ENCODE measurements around the gene UAP1L1. TPM values are rescaled to one million over a fixed set of nuclear protein-coding genes. Genes with fewer than 3 reads are reported as not detected.

Gene UAP1L1
- total RNA-seq, 1 donor from 2014 or later: 0.41 TPM

DNA sequence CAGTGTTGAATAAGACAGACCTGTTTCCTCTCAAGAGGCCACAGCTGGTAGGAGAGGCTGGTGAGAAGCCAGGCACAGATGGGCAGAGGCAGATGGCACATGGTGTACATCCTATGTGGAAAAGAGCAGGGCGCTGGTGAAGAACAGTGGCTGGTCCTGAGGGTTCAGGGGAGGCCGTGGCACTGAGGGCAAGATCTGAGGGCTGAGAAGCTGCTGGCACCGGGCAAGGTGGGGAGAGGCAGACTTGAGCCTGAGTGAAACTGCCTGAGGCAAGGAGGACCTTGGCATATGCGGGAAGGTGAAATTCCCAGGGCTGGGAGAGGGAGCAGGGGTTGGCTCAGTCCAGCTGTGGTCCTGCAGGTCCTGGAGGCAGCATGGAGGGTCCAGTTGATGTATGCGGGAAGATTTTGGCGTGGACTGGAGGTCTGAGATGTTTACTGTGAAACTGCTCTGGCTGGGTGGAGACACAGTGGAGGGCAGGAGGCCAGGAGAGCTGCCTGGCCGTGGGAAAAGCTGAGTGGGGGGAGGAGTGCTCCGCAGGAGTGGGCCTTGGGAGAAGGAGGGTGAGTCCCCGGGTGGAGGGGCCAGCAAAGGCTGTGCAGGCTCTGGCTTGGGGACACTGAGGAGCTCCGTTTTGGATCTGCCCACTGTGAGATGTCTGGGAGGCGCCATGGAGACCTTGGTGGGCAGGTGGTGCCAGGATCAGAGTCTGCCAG, 12.1 kb downstream of the UAP1L1 start:
- DNase-seq (ENCODE audit: low spot score in 2 of 2): no peak
- no peak for FAIRE-seq

DNA sequence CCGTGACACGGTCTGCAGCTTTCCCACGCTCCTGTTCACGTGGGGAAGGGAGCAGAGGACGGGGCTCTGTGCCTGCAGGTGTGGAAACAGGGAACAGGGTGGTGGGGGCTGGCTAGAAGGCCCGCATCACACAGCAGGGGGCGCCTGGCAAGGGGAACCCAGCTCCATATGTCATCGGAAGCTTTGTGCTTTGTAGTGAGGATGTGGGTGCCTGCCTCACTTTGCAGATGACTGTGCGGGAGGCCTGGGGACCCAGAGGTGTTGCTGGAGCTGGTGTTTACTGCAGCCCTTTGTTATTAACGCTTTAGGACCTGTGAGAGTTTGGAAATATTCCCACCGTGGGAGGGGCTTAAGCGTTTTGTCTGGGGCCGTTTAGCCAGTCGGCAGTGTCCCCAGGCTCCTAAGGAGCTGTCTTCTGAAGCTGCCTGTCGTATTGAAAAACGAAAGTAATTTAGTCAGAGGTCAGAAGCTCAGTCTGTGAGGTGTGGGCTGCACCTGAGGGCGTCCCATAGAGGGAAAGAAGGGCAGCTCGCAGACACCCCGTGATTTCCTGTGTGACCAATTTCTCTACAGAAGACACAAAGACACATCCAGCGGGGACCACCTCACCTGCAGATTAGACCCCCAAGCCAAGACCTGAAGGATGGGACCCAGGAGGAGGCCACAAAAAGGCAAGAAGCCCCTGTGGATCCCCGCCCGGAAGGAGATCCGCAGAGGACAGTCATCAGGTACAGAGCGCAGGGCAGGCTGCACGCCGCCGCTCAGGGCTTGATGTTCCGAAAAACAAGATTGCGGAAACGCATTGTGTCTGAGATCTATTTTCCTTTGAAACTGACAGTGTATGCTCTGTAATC, 18.6 kb downstream of the UAP1L1 start:
- no peak for DNase-seq (ENCODE audit: low spot score in 2 of 2)
- no peak for FAIRE-seq

DNA sequence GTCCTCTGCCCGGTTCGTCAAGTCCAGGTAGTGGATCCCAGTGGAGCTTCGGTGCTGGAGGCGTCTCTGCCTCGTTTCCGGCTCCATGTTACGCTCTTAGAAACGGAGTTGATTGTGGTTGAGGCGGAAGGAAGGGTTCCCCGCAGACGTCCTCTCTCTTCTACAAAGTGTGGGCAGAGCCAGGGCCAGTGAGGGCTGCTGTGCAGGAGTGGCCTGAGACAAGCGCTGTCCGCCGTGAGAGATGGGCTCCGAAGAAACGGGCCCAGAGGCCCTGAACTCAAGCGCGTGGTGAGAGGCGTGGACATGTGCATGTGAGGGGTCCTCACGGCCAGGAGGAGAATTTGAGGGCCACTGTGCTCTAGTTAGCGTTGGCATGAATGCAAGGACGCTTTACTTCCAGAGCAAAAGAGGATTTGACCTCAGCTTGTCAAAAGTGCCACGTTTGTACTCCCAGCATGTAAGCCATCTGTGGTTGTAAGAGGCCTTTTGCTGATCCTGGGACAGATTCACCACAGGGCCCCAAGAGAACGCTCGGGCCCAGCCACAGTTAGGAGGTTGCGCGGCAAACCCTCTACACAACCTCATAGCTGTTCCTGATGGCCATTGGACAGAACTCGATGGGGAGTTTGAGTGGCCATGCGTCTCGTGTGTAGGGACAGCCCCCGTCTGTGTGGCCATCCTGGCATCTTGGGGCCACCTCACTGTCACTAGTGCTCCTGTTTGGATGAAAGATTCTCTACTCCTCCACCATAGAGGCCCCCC, 19.6 kb downstream of the UAP1L1 start:
- no peak for FAIRE-seq
- no peak for DNase-seq (ENCODE audit: low spot score in 2 of 2)

DNA sequence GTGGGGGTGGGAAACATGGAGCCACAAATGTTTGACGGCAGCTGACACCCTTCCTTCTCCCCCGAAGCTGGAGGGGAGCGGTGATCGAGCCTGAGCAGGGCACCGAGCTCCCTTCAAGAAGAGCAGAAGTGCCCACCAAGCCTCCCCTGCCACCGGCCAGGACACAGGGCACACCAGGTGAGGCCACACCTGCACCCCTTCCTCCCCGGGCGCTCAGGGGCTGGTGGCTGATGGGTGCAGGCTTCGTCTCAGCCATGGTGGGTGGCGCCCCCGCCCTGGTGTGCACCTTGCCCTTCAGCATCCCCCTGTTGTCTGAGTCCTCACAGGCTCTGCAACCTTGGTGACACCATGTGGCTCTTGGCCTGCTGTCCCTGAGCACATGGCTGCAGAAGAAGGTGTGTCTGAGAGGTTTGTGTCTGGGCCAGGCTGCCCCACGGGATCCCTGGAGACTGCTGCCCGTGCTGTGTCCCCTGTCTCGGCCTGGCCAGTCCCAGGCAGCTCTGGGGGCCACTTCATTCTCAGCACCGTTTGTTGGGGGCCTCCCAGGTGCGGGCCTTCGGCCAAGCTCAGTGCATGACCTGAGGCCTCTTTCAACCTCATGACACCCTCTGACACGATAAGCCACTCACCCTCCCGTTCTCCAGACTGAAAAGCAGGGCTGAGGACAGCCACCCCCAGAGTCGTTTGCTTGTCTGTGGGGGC, 20.6 kb downstream of the UAP1L1 start:
- DNase-seq (ENCODE audit: low spot score in 2 of 2) (no peak), FAIRE-seq (no peak)

DNA sequence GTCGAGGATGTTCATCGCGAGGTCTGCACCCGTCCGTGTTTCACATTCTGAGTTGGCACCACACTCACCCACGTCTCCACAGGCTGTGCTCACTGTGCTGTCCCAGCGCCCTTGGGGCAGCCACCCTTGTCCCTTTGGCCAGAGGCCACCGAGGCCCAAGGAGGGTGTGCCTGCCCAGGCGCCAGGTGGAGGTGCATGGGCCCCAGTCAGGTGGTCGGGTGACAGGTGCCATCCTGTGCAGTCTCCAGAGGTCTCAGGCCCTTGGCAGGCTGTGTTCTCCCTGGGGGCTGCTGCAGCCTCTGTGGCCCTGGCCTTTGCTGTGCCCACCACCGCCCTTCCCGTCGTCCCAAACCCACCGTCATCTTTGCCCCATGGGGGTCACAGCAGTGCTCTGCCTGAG, 21.9 kb downstream of the UAP1L1 start:
- FAIRE-seq (no peak), DNase-seq (ENCODE audit: low spot score in 2 of 2) (no peak)

DNA sequence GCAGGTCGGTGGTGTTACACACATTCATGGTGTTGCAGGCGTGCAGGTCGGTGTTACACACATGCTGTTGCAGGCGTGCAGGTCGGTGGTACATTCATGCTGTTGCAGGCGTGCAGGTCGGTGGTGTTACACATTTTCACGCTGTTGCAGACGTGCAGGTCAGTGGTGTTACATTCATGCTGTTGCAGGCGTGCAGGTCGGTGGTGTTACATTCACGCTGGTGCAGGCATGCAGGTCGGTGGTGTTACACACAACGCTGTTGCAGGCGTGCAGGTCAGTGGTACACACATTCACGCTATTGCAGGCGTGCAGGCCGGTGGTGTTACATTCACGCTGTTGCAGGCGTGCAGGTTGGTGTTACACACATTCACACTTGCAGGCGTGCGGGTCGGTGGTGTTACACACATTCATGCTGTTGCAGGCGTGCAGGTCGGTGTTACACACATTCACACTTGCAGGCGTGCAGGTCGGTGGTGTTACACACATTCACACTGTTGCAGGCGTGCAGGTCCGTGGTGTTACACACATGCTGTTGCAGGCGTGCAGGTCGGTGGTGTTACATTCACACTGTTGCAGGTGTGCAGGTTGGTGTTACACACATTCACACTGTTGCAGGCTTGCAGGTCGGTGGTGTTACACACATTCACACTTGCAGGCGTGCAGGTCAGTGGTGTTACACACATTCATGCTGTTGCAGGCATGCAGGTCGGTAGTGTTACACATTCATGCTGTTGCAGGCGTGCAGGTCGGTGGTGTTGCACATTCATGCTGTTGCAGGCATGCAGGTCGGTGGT, 26.1 kb downstream of the UAP1L1 start:
- no peak for FAIRE-seq

DNA sequence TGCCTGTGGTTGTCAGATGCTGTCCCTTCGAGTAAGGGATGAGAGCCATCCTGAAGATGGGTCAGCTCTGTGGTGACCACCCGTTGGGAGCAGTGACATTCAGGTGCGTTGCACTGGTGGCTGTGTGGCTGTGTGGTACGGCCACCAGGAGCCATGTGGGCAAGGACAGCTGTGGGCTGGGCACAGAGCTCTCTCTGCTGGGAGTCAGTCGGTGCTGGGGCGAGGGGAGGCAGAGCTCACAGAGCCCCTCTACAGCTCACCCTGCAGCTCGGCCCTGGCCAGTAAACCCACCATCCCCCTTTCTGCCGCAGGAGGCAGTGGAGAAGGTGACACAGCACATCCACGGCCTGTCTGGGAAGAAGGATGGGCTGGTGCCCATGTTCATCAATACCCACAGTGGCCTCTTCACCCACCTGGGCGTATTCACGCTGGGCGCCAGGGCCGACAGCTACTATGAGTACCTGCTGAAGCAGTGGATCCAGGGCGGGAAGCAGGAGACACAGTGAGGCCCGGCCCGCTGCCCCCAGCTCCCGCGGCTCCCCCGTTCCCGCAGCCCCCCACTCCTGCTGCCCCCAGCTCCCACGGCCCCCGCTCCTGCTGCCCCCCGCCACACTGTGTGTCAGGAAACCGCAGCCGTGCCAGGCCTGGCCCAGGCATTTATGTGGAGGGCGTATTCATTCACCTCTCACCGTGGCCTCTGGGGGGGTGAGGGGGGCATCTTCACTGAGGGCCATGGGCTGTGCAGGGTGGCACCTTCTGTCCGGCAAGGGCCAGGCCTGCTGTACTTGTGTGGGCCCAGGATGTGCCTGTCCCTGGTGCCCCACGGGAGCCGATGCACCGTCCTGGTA, 28.7 kb downstream of the UAP1L1 start:
- DNase-seq (ENCODE audit: low spot score in 2 of 2) (no peak), FAIRE-seq (no peak)

More for the DNA sequence above, 26.1 kb downstream of the UAP1L1 start:
- DNase-seq (ENCODE audit: low spot score in 2 of 2): no peak

DNA sequence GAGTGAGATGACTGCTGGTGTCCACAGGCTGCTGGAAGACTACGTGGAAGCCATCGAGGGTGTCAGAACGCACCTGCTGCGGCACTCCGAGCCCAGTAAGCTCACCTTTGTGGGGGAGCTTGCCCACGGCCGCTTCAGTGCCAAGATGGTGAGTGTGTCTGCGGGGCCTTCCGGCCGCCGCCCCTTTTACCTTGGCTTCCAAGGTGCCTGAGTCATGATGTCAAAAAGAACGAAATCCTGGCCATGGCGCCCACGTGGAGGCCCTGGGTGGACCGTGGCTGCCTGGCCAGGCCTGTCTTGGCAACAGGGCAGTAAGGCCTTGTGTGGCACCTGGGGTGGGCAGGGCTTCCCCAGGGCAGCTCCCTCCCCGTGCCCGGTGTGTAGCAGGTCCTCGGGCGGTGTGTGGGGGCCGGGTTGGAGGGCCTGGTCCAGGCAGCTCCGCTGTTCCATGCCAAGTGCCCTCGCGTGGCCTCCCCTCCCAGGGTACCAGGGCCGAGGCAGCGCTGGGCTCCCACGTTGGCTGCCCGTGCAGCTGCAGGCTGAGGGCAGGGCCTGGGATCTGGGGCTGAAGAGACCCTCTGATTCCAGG, 29.4 kb downstream of the UAP1L1 start:
- no peak for FAIRE-seq

DNA sequence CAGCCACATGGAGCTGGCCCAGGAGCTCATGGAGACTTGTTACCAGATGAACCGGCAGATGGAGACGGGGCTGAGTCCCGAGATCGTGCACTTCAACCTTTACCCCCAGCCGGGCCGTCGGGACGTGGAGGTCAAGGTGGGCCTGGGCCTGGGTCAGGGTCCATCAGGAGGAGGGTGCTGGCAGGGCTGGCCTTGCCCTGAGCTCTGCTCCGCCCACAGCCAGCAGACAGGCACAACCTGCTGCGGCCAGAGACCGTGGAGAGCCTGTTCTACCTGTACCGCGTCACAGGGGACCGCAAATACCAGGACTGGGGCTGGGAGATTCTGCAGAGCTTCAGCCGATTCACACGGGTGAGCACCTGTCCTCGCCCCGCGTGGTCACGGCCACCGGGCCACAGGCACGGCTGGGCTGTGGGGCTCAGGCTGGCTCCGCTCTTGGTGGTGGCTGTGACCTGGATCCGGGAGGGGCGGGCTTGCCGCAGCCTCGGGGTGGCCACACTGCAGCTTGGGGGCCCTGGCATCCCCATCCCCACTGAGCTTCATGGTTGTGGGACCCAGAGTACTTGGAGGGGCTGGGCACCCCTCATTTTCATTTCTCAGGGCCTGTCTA, 30.1 kb downstream of the UAP1L1 start:
- FAIRE-seq: no peak

More for the DNA sequence above, 29.4 kb downstream of the UAP1L1 start:
- no peak for DNase-seq (ENCODE audit: low spot score in 2 of 2)

DNA sequence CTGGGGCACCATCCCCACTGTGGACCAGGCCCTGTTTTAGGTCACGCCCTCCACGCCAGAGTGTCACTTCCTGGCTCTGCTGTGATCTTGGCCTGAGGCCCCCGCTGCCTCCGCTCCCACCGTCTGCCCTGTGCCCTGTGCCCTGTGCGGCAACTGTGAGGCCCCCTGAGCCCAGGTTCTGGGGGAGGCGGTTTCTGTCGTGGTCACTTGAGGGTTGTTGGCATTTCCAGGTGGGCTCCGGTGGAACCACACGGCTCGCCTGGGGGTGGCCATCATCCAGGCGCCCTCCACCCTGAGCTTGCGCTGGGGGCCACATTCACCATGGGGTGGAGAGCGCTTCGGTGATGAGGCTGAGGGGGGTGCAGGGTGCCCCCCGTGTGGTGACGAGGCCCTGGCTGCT, 30.7 kb downstream of the UAP1L1 start:
- no peak for DNase-seq (ENCODE audit: low spot score in 2 of 2)
- FAIRE-seq: no peak

More for the DNA sequence above, 30.1 kb downstream of the UAP1L1 start:
- no peak for DNase-seq (ENCODE audit: low spot score in 2 of 2)

DNA sequence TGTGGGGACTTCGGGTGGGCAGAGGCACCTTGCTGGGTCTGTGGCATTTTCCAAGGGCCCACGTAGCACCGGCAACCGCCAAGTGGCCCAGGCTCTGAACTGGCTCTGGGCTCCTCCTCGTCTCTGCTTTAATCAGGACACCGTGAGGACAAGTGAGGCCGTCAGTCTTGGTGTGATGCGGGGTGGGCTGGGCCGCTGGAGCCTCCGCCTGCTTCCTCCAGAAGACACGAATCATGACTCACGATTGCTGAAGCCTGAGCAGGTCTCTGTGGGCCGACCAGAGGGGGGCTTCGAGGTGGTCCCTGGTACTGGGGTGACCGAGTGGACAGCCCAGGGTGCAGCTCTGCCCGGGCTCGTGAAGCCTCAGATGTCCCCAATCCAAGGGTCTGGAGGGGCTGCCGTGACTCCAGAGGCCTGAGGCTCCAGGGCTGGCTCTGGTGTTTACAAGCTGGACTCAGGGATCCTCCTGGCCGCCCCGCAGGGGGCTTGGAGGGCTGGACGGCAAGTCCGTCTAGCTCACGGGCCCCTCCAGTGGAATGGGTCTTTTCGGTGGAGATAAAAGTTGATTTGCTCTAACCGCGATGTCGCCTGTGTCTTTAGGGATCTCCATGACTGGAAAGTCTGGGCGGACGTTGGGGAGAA, 31.4 kb downstream of the UAP1L1 start:
- FAIRE-seq (no peak), DNase-seq (ENCODE audit: low spot score in 2 of 2) (peak in 1 of 2 donors; percentile 38)

DNA sequence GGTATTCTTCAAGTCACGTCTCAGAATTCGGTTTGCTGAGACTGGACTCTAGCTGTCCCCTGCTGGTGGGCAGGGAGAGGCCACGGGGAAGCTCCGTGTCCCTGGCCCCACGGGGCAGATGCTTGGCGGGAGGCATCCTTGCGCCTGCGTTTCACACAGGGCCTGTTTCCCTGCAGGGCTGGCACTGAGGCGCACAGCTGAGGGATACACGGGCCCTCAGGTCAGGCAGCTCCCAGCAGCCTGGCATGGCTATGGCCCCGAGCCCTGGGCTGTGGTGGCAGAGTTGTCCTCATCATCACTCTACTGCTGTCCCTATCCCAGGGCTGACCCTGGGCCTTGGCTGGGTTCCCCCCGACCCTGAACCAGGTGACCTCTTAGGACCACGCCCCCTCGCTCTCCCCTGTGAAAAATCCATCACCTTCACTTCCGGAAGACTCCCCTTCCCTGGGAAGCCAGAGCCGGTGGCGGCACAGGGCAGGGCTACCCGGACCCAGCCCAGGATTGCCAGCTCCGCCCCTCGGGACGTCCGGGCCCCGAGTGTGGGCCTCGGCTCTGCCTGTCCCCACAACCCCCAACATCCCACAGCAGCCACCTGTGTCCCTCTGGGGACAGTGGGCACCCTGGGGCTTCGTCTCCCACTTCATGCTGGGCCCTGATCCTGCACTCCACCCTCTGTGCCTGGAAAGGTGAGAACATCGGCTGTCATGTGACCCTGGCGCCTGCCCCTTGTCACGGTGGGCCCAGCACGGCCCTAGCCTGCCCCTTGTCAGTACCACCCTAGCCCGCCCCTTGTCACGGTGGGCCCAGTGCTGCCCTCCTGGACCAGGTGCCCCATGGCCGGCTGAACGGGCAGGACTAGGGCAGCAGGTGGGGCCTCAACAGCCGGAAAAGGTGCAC, 32.2 kb downstream of the UAP1L1 start:
- no peak for FAIRE-seq
- DNase-seq (ENCODE audit: low spot score in 2 of 2): no peak

DNA sequence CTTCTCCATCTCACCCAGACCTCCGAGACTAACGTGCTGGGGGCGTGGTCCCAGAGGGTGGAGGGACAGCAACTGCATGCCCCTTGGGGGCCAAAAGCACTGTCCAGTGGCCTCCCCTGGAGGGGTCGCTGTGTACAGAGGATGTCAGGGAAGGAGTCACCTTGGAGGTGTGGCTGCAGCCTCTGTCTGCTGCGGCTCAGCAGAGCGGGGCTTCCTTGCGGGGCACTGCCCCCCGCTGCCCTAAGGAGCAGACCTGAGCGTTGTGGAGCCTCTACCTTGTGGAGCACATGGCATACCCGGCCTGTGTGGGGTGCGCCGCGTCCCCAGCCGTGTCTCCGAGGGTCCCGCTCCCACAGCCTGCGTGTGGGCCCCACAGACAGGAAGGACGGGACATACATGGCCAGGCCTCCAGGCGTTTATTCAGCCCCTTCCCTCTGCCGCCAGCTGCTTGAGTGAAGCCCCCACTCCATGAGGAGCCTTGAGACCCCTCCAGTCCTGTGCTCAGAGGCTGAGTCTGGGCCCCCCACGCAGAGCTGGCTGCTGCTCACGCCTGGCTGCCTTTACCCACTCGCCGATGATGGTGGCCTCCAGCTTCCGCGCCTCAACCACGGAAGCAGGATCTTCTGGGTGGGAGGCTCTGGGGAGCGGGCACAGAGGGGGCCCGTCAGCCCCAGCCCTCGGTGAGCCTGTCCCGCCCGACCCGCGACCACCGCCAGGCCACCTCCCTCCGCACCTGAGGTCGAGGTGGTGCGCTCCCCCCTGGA, 33.0 kb downstream of the UAP1L1 start:
- no peak for FAIRE-seq
- DNase-seq (ENCODE audit: low spot score in 2 of 2): no peak

DNA sequence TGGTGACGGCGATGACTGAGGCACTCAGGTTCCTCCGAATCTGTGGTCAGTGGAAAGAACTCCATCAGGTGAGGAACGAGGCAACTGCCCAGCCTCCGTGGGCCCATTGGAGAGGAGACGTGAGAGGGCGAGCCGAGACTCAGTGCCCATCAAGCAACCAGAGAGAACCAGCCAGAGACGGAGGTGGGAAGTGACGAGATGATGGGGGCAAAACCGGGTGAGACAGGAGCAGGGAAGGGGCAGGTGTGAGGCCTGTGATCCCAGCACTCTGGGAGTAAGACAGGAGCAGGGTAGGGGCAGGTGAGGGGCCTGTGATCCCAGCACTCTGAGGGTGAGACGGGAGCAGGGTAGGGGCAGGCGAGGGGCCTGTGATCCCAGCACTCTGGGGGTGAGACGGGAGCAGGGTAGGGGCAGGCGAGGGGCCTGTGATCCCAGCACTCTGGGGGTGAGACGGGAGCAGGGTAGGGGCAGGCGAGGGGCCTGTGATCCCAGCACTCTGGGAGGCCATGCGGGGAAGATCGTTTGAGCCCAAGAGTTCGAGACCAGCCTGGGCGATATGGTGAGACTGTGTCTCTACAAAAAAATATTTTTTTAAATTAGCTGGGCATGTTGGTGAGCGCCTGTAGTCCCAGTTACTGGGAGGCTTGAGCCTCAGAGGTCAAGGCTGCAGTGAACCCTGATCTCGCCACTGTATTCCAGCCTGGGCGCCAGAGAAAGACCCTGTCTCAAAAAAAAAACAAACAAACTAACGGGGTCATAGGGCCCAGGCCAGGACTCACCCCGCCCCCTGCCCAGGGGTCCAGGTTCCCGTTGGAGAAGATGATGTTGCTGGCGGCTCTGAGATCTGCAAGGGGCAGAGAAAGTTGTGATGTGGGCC, 33.8 kb downstream of the UAP1L1 start:
- no peak for DNase-seq (ENCODE audit: low spot score in 2 of 2)
- no peak for FAIRE-seq
